ENCODE results near the gene SHISA9.

- TF ChIP-seq CTCF (IDR thresholded peaks at IDR 0.05) (no peak), POLR2A (IDR thresholded peaks at IDR 0.05; ENCODE audit: low read length) (no peak), CHD2 (IDR thresholded peaks at IDR 0.05; ENCODE audit: low read length, partially characterized antibody) (no peak), ZSCAN20 (CRISPR knock-in tag; IDR thresholded peaks at IDR 0.05) (no peak), RFX5 (IDR thresholded peaks at IDR 0.05) (no peak), JUNB (IDR thresholded peaks at IDR 0.05) (no peak), SMC3 (IDR thresholded peaks at IDR 0.05) (no peak), MYC (IDR thresholded peaks at IDR 0.05; ENCODE audit: borderline replicate concordance, low read length) (no peak), HDAC2 (IDR thresholded peaks at IDR 0.05) (no peak), SREBF2 (IDR thresholded peaks at IDR 0.05) (no peak)
- TF ChIP-seq, protein P1, sequence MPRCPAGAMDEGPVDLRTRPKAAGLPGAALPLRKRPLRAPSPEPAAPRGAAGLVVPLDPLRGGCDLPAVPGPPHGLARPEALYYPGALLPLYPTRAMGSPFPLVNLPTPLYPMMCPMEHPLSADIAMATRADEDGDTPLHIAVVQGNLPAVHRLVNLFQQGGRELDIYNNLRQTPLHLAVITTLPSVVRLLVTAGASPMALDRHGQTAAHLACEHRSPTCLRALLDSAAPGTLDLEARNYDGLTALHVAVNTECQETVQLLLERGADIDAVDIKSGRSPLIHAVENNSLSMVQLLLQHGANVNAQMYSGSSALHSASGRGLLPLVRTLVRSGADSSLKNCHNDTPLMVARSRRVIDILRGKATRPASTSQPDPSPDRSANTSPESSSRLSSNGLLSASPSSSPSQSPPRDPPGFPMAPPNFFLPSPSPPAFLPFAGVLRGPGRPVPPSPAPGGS (IDR thresholded peaks at IDR 0.05) = no peak
- TF ChIP-seq, protein P2, sequence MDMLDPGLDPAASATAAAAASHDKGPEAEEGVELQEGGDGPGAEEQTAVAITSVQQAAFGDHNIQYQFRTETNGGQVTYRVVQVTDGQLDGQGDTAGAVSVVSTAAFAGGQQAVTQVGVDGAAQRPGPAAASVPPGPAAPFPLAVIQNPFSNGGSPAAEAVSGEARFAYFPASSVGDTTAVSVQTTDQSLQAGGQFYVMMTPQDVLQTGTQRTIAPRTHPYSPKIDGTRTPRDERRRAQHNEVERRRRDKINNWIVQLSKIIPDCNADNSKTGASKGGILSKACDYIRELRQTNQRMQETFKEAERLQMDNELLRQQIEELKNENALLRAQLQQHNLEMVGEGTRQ (IDR thresholded peaks at IDR 0.05) = no peak
Observed at GRCh38 chr16:13223666-13224065, 322.3 kb downstream of the SHISA9 start.

All from A549 (cell line).